IMR-90 (cell line): Measurements from ENCODE around the gene SARS1. TPM values are rescaled to one million over a fixed set of nuclear protein-coding genes. Genes with fewer than 3 reads are reported as not detected.

Source experiments
- ATAC-seq: fragments of 200-7000 bp; cut with Tn5 transposase; 2 replicates; pipeline ENCODE4 v1.9.1; 2020; ENCODE audit warnings: low read depth, mild to moderate bottlenecking, moderate library complexity
- BruUV-seq: library from RNA; stranded (reverse); fragments of 400-500 nt; replicated peaks from 2 replicates; lab custom pipeline; 2021; lab: Mats Ljungman, UMichigan
- CTCF ChIA-PET: fragments of 300-600 bp; formaldehyde crosslinking; extraction: SDS; loops from one replicate; lab custom pipeline; 2021; ENCODE audit warnings: antibody characterized with exemption; lab: Yijun Ruan, JAX
- POLR2A ChIA-PET: fragments of 300-600 bp; sonication (Branson Sonifier 250); formaldehyde crosslinking; loops from one replicate; lab custom pipeline; 2022; ENCODE audit warnings: antibody characterized with exemption; ENCODE audit not compliant: unreplicated experiment; lab: Charles Lee
- DNase-seq: peaks from one replicate; pipeline ENCODE4 v3.0.0; 2013
- H2AFZ ChIP-seq: replicated peaks from 2 replicates; pipeline ENCODE3; 2013; ENCODE audit warnings: low read length, mild to moderate bottlenecking; ENCODE audit not compliant: poor library complexity
- H2AK5ac ChIP-seq: 2 replicates; pipeline ENCODE4 v1.6.1; 2013; ENCODE audit warnings: low read depth, low read length, inconsistent platforms
- H2AK9ac ChIP-seq: replicated peaks from 2 replicates; pipeline ENCODE3; 2013; ENCODE audit warnings: mild to moderate bottlenecking, low read depth, low read length, moderate library complexity; ENCODE audit not compliant: poor library complexity
- H2BK120ac ChIP-seq: 2 replicates; pipeline ENCODE4 v1.6.1; 2013; ENCODE audit warnings: low read depth, low read length, inconsistent platforms
- H2BK15ac ChIP-seq: 3 replicates; pipeline ENCODE4 v1.6.1; 2013; ENCODE audit warnings: low read depth, low read length, inconsistent platforms
- H2BK20ac ChIP-seq: 2 replicates; pipeline ENCODE4 v1.6.1; 2013; ENCODE audit warnings: low read depth, mild to moderate bottlenecking, inconsistent platforms, low read length, moderate library complexity
- H2BK5ac ChIP-seq: 2 replicates; pipeline ENCODE4 v1.6.1; 2013; ENCODE audit warnings: mild to moderate bottlenecking, low read depth, low read length, inconsistent platforms; ENCODE audit not compliant: poor library complexity, severe bottlenecking
- H3K14ac ChIP-seq: replicated peaks from 2 replicates; pipeline ENCODE4 v1.6.1; 2013; ENCODE audit warnings: low read depth, low read length, inconsistent platforms
- H3K18ac ChIP-seq: 2 replicates; pipeline ENCODE4 v1.6.1; 2013; ENCODE audit warnings: low read depth, low read length, control low read depth
- H3K23ac ChIP-seq: 2 replicates; pipeline ENCODE4 v1.6.1; 2013; ENCODE audit warnings: low read depth, low read length, inconsistent platforms
- H3K27ac ChIP-seq: 2 replicates; pipeline ENCODE4 v1.5.1; 2013; ENCODE audit warnings: mild to moderate bottlenecking, control low read depth, low read length; ENCODE audit not compliant: insufficient read depth
- H3K27me3 ChIP-seq: 2 replicates; pipeline ENCODE4 v1.6.1; 2013; ENCODE audit warnings: low read length; ENCODE audit not compliant: control insufficient read depth, insufficient read depth
- H3K36me3 ChIP-seq: 2 replicates; pipeline ENCODE4 v1.6.1; 2013; ENCODE audit warnings: low read length, mixed read lengths; ENCODE audit not compliant: control insufficient read depth, insufficient read depth
- H3K4ac ChIP-seq: 2 replicates; pipeline ENCODE4 v1.6.1; 2013; ENCODE audit warnings: low read depth, low read length, inconsistent platforms
- H3K4me1 ChIP-seq: 2 replicates; pipeline ENCODE4 v1.6.1; 2013; ENCODE audit warnings: low read length, mixed read lengths; ENCODE audit not compliant: control insufficient read depth, insufficient read depth
- H3K4me2 ChIP-seq: 2 replicates; pipeline ENCODE4 v1.6.1; 2013; ENCODE audit warnings: low read depth, mild to moderate bottlenecking, control low read depth, low read length, moderate library complexity
- H3K4me3 ChIP-seq: 2 replicates; pipeline ENCODE4 v1.5.1; 2013; ENCODE audit warnings: low read depth, mild to moderate bottlenecking, control low read depth, low read length, moderate library complexity; ENCODE audit not compliant: insufficient read depth
- H3K56ac ChIP-seq: 2 replicates; pipeline ENCODE4 v1.6.1; 2013; ENCODE audit warnings: low read length, inconsistent platforms; ENCODE audit not compliant: insufficient read depth; ENCODE audit errors: extremely low read depth
- H3K79me1 ChIP-seq, 2 experiments: 2 replicates each; pipeline ENCODE4 v1.6.1; 2013; ENCODE audit warnings: low read length in 2 of 2, inconsistent platforms in 1 of 2, low read depth in 1 of 2
- H3K9ac ChIP-seq: 2 replicates; pipeline ENCODE4 v1.6.1; 2013; ENCODE audit warnings: low read depth, low read length, control low read depth
- H3K9me1 ChIP-seq: 2 replicates; pipeline ENCODE4 v1.6.1; 2013; ENCODE audit warnings: low read length, inconsistent platforms; ENCODE audit not compliant: insufficient read depth
- H3K9me3 ChIP-seq: 2 replicates; pipeline ENCODE4 v1.6.1; 2013; ENCODE audit warnings: low read length; ENCODE audit not compliant: control insufficient read depth, insufficient read depth
- H4K20me1 ChIP-seq: 2 replicates; pipeline ENCODE4 v1.6.1; 2013; ENCODE audit warnings: low read length, inconsistent platforms; ENCODE audit not compliant: insufficient read depth
- H4K5ac ChIP-seq: 2 replicates; pipeline ENCODE4 v1.6.1; 2013; ENCODE audit warnings: mild to moderate bottlenecking, low read depth, low read length, control low read depth
- H4K8ac ChIP-seq, 2 experiments: 2 replicates each; pipeline ENCODE4 v1.6.1; 2013; ENCODE audit warnings: low read depth in 2 of 2, low read length in 2 of 2, control low read depth in 1 of 2, inconsistent platforms in 1 of 2
- H4K91ac ChIP-seq: 2 replicates; pipeline ENCODE4 v1.6.1; 2013; ENCODE audit warnings: low read depth, low read length, inconsistent platforms; ENCODE audit not compliant: insufficient read depth
- BHLHE40 ChIP-seq: fragments of 150-350 bp; IDR thresholded peaks from 2 replicates; pipeline ENCODE4 v1.6.1; 2016; ENCODE audit warnings: mild to moderate bottlenecking, low read depth, low read length
- CEBPB ChIP-seq: IDR thresholded peaks from 2 replicates; pipeline ENCODE4 v1.6.1; 2012; ENCODE audit warnings: low read depth, low read length, improper control_type of control experiment
- CHD1 ChIP-seq: IDR thresholded peaks from 2 replicates; pipeline ENCODE4 v1.6.1; 2012; ENCODE audit warnings: low read depth, low read length, improper control_type of control experiment
- FOS ChIP-seq: fragments of 150-350 bp; IDR thresholded peaks from 2 replicates; pipeline ENCODE4 v1.6.1; 2016; ENCODE audit warnings: low read depth, low read length
- MAFK ChIP-seq: IDR thresholded peaks from 2 replicates; pipeline ENCODE4 v1.6.1; 2012; ENCODE audit warnings: low read depth, low read length, improper control_type of control experiment
- MAZ ChIP-seq: IDR thresholded peaks from 2 replicates; pipeline ENCODE4 v1.6.1; 2012; ENCODE audit warnings: low read depth, mild to moderate bottlenecking, low read length, improper control_type of control experiment, moderate library complexity, borderline replicate concordance
- NFE2L2 ChIP-seq: fragments of 150-350 bp; IDR thresholded peaks from 2 replicates; pipeline ENCODE4 v1.6.1; 2016; ENCODE audit warnings: low read depth, mild to moderate bottlenecking, low read length
- POLR2A ChIP-seq: IDR thresholded peaks from 2 replicates; pipeline ENCODE4 v1.6.1; 2012; ENCODE audit warnings: mild to moderate bottlenecking, low read depth, low read length
- RAD21 ChIP-seq: IDR thresholded peaks from 2 replicates; pipeline ENCODE4 v1.6.1; 2012; ENCODE audit warnings: low read length, improper control_type of control experiment
- RFX5 ChIP-seq: IDR thresholded peaks from 2 replicates; pipeline ENCODE4 v1.8.0; 2012; ENCODE audit warnings: low read depth, mild to moderate bottlenecking, low read length, moderate library complexity
- SMC3 ChIP-seq: fragments of 150-350 bp; IDR thresholded peaks from 2 replicates; pipeline ENCODE4 v1.6.1; 2016; ENCODE audit warnings: low read depth, mild to moderate bottlenecking, antibody characterized with exemption, low read length, moderate library complexity
- WGBS, 2 experiments: methylation state at CpG; one replicate each; pipeline versions ENCODE4 v1.1.5 to v1.1.7; 2013; ENCODE audit warnings: missing lambda C conversion rate in 2 of 2; ENCODE audit not compliant: insufficient read length in 1 of 2; ENCODE audit errors: extremely low coverage in 2 of 2; 5-methylcytosine and 5-hydroxymethylcytosine counted together
- dilution Hi-C: fragments of 300-500 bp; cut with HindIII; formaldehyde crosslinking; loops from one replicate; pipeline ENCODE4 v1.14.3; 2018; ENCODE audit warnings: low sequenced_read_pairs; ENCODE audit not compliant: unreplicated experiment
- in situ Hi-C: fragments of 300-500 bp; cut with MboI; formaldehyde crosslinking; loops from 3 replicates; pipeline ENCODE4 v1.14.3; 2019; ENCODE audit warnings: low sequenced_read_pairs, inconsistent platforms, mixed read lengths
- intact Hi-C: fragments of 100-400 bp; cut with micrococcal nuclease; formaldehyde crosslinking; loops from 2 replicates; pipeline ENCODE4 v1.10.0; 2022
- polyA plus RNA-seq, 3 experiments: library from polyadenylated mRNA; depleted of rRNA; stranded (reverse); fragments of >200 nt; gene quantifications; 2 replicates each; pipeline ENCODE4 v1.2.3, GENCODE V29; 2012; ENCODE audit warnings: low replicate concordance in 1 of 3
- total RNA-seq: library from RNA; depleted of rRNA; stranded (reverse); fragments of >200 nt; gene quantifications from 2 replicates; pipeline ENCODE4 v1.2.3, GENCODE V29; 2012
- TF ChIP-seq, protein P1 (sequence below): fragments of 150-350 bp; IDR thresholded peaks from 2 replicates; pipeline ENCODE4 v1.6.1; 2017; ENCODE audit warnings: mild to moderate bottlenecking, antibody characterized with exemption, low read length, low read depth
- TF ChIP-seq, protein P2 (sequence below): conservative IDR thresholded peaks from 2 replicates; pipeline ENCODE4 v1.5.1; 2012; ENCODE audit warnings: mild to moderate bottlenecking, low read depth, low read length, improper control_type of control experiment

Gene SARS1
- total and polyA plus RNA-seq, 2 of the 4 experiments (the other 2 are of a cell fraction), result 231 to 348 TPM

DNA sequence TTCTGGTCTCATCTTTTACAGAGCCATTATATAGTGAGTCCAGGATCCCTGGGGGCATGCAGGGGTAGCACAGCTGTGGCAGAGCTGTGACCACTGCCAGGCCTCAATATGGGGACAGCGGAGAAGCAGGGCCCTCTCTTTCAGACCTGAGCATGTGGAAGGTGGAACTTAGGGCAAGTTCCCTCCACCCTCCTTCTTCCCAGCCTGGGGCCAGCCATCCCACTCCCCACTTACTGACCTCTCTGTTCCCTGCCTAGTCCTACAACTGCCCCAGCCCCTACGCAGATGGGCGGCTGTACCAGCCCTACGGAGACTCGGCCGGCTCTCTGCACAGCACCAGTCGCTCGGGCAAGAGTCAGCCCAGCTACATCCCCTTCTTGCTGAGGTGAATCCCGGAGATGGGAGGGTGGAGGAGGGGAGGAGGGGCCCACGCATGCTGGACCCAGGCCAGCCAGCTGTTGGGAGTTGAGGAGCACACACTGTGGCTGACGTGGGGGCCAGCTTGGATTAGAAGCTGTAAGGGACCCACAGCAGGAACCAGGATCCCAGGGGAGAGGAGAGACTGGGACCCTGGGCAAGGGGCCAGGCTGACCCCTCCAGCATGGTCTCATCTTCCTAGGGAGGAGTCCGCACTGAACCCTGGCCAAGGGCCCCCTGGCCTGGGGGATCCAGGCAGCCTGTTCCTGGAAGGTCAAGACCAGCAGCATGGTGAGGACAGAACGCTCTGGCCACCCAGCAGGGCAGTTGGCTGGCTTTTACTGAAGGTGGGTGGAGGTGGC lies 58.5 kb downstream of the SARS1 start (continued):
- TF ChIP-seq RAD21, result no peak

DNA sequence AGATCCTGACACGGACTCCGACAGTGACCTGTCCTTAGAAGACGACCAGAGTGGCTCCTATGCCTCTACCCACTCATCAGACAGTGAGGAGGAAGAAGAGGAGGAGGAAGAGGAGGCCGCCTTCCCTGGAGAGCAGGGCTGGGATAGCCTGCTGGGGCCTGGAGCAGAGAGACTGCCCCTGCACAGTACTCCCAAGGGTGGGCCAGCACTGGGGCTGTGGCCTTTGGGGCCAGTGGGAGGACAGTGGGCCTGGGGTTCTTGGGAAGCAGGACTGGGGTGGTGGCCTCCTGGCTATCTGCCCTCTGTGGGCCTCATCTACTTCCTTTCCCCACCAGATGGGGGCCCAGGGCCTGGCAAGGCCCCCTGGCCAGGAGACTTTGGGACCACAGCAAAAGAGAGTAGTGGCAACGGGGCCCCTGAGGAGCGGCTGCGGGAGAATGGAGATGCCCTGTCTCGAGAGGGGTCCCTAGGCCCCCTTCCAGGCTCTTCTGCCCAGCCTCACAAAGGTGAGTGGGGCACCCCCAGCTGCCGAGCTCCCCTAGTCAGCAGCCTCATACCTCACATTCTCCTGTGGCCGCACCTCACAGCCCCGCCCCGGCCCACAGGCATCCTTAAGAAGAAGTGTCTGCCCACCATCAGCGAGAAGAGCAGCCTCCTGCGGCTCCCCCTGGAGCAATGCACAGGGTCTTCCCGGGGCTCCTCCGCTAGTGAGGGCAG lies 59.3 kb downstream of the SARS1 start:
- no peaks in the 10 kb centered on the region for H3K27me3 ChIP-seq
- peak overlapping the region; percentile 61 for H2AFZ ChIP-seq
- H3K4ac ChIP-seq, result peak overlapping the region; percentile 6; the same call in 1 of the 2 replicates
- dilution Hi-C loops (no loop called here), in situ Hi-C loops (no loop called here), intact Hi-C loops (no loop called here)
- no peak overlapping the region for H3K4me3 ChIP-seq
- no peak overlapping the region for H2BK120ac ChIP-seq
- H4K91ac ChIP-seq, result no peak overlapping the region
- no peak overlapping the region for H2BK15ac ChIP-seq
- peaks cover 2% of the 10 kb centered on the region; the same call in 1 of the 2 replicates for H3K9me3 ChIP-seq
- peaks cover 5% of the 10 kb centered on the region; the same call in 1 of the 2 replicates for H3K9me1 ChIP-seq
- H2AK5ac ChIP-seq, result no peak overlapping the region
- no peak overlapping the region for H3K27ac ChIP-seq
- peaks cover 2% of the 10 kb centered on the region; the same call in 1 of the 2 replicates for H3K36me3 ChIP-seq
- H2BK5ac ChIP-seq, result no peak overlapping the region
- no peak overlapping the region for H2BK20ac ChIP-seq
- no peaks in the 10 kb centered on the region for H4K20me1 ChIP-seq
- no peak overlapping the region for H3K23ac ChIP-seq
- CTCF ChIA-PET, result no interaction called here
- peak overlapping the region; percentile 23 for H2AK9ac ChIP-seq
- WGBS, 2 experiments, result 90% methylated on average over 8 of the region's 16 CpGs; no CpG with 5 or more reads in 1 of the 2 experiments
- BruUV-seq, result no TSS peak
- no peak overlapping the region for H3K56ac ChIP-seq
- no peak overlapping the region for H3K9ac ChIP-seq
- DNase-seq, result no peak
- no peak overlapping the region for H3K14ac ChIP-seq
- no peak overlapping the region for H4K8ac ChIP-seq
- no peak overlapping the region for H4K5ac ChIP-seq
- POLR2A ChIA-PET, result no interaction called here
- H3K4me2 ChIP-seq, result no peak overlapping the region
- peaks cover 14% of the 10 kb centered on the region for H3K4me1 ChIP-seq
- no peak for ATAC-seq
- peaks cover 0 to 10% of the 10 kb centered on the region in 2 experiments; a peak in 3 of 4 replicates for H3K79me1 ChIP-seq
- no peak overlapping the region for H3K18ac ChIP-seq
- no peak for TF ChIP-seq CEBPB
- no peak for TF ChIP-seq MAZ
- TF ChIP-seq RAD21, result no peak
- no peak for TF ChIP-seq POLR2A
- TF ChIP-seq, protein P1, sequence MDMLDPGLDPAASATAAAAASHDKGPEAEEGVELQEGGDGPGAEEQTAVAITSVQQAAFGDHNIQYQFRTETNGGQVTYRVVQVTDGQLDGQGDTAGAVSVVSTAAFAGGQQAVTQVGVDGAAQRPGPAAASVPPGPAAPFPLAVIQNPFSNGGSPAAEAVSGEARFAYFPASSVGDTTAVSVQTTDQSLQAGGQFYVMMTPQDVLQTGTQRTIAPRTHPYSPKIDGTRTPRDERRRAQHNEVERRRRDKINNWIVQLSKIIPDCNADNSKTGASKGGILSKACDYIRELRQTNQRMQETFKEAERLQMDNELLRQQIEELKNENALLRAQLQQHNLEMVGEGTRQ, result no peak
- no peak for TF ChIP-seq RFX5
- TF ChIP-seq, protein P2, sequence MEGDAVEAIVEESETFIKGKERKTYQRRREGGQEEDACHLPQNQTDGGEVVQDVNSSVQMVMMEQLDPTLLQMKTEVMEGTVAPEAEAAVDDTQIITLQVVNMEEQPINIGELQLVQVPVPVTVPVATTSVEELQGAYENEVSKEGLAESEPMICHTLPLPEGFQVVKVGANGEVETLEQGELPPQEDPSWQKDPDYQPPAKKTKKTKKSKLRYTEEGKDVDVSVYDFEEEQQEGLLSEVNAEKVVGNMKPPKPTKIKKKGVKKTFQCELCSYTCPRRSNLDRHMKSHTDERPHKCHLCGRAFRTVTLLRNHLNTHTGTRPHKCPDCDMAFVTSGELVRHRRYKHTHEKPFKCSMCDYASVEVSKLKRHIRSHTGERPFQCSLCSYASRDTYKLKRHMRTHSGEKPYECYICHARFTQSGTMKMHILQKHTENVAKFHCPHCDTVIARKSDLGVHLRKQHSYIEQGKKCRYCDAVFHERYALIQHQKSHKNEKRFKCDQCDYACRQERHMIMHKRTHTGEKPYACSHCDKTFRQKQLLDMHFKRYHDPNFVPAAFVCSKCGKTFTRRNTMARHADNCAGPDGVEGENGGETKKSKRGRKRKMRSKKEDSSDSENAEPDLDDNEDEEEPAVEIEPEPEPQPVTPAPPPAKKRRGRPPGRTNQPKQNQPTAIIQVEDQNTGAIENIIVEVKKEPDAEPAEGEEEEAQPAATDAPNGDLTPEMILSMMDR, result no peak
- no peak for TF ChIP-seq BHLHE40
- TF ChIP-seq SMC3, result no peak
- no peak for TF ChIP-seq FOS
- no peak for TF ChIP-seq NFE2L2
- TF ChIP-seq MAFK, result no peak
- TF ChIP-seq CHD1, result no peak
